ENCODE measurements around the gene NTN3.

The NTN3 gene

DNA sequence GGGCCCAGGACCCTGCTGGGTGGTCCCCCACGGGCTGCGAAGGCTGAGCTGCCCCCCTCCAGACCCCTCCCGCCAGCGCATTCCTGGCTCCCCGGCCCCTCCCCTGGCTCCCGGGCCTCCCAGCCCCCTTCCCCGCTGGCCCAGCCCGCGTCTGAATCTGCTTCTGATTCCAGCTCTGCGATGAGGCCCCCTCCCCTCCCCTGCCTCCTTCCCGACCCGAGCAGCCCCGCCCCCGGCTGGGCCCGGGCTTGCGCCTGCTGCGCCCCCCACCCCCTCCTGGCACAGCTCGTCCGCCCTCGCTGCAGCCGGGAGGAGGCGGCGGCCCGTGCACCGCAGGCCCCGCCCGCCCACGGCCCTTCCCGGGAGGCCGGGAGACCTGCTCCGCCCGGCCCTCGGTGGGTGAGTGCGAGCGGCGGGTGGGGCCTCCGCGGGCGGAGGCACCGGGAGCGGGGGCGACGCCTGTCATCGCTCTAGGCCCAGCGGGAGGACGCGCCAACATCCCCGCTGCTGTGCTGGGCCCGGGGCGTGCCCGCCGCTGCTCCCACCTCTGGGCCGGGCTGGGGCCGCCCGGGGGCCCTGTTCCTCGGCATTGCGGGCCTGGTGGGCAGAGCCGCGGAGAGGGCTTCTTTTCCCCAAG is at the start of gene NTN3:
Gene NTN3 (plus strand): TSS at position 282 of the 637 bp plus-strand sequence. CDS start 405 bp downstream, outside the sequence.
- H3K27me3 ChIP-seq (ENCODE audit: insufficient read depth, low read depth, severe bottlenecking) = no peaks in the 10 kb centered on the region
- peak within 1 kb of the TSS; percentile 54 for H3K4me3 ChIP-seq (ENCODE audit: low read depth, low read length)
- H3K9me3 ChIP-seq (ENCODE audit: severe bottlenecking) = no peaks in the 10 kb centered on the region
- DNase-seq = peak; percentile 94
- TF ChIP-seq, protein P1, sequence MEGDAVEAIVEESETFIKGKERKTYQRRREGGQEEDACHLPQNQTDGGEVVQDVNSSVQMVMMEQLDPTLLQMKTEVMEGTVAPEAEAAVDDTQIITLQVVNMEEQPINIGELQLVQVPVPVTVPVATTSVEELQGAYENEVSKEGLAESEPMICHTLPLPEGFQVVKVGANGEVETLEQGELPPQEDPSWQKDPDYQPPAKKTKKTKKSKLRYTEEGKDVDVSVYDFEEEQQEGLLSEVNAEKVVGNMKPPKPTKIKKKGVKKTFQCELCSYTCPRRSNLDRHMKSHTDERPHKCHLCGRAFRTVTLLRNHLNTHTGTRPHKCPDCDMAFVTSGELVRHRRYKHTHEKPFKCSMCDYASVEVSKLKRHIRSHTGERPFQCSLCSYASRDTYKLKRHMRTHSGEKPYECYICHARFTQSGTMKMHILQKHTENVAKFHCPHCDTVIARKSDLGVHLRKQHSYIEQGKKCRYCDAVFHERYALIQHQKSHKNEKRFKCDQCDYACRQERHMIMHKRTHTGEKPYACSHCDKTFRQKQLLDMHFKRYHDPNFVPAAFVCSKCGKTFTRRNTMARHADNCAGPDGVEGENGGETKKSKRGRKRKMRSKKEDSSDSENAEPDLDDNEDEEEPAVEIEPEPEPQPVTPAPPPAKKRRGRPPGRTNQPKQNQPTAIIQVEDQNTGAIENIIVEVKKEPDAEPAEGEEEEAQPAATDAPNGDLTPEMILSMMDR (IDR thresholded peaks at IDR 0.05; ENCODE audit: low read depth, low read length) = no peak
- peak within 1 kb of the TSS; percentile 100 for H3K27ac ChIP-seq
- H3K36me3 ChIP-seq = peaks cover 15% of the 10 kb centered on the region

DNA sequence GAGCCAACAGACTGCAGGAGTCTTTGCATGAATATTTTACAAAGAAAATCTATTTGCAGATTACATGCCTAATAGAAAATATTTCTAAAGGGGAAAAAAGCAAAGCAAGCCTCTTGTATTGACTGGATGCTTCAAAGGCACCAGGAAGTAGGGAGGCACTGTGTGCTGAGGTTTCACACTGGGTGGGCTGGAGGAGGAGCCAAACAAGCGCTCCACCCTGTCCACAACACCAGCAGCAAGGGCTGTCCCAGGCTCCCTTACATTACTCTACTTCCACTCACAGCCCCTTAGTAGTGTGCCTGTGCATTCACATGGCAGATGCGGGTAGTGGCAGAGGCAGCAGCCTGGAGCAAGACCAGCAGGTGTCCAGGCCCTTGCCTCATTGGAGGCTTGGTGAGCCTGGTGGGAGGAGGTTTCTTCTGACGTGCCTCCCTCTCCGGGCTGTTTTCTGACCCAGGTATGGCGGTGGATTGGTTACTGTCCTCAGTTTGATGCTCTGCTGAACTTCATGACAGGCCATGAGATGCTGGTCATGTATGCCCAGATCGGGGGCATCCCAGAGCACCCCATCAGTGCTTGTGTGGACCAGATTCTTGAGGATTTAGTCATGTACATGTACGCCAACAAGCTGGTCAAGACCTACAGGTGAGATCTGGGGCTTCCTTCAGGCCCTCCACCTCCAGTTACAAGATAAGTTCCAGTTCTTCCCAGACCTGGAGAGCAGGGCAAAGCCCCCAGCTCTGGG is 48.8 kb upstream of the NTN3 start:
- Histone ChIP-seq H3K27ac (peak overlapping the region; percentile 26; the same call in 1 of the 2 replicates), H3K27me3 (ENCODE audit: insufficient read depth, low read depth, severe bottlenecking) (no peaks in the 10 kb centered on the region), H3K36me3 (no peaks in the 10 kb centered on the region), H3K9me3 (ENCODE audit: severe bottlenecking) (no peaks in the 10 kb centered on the region), H3K4me3 (ENCODE audit: low read depth, low read length) (no peak overlapping the region)
- TF ChIP-seq, protein P1 (IDR thresholded peaks at IDR 0.05; ENCODE audit: low read depth, low read length) = no peak
- no peak for DNase-seq

DNA sequence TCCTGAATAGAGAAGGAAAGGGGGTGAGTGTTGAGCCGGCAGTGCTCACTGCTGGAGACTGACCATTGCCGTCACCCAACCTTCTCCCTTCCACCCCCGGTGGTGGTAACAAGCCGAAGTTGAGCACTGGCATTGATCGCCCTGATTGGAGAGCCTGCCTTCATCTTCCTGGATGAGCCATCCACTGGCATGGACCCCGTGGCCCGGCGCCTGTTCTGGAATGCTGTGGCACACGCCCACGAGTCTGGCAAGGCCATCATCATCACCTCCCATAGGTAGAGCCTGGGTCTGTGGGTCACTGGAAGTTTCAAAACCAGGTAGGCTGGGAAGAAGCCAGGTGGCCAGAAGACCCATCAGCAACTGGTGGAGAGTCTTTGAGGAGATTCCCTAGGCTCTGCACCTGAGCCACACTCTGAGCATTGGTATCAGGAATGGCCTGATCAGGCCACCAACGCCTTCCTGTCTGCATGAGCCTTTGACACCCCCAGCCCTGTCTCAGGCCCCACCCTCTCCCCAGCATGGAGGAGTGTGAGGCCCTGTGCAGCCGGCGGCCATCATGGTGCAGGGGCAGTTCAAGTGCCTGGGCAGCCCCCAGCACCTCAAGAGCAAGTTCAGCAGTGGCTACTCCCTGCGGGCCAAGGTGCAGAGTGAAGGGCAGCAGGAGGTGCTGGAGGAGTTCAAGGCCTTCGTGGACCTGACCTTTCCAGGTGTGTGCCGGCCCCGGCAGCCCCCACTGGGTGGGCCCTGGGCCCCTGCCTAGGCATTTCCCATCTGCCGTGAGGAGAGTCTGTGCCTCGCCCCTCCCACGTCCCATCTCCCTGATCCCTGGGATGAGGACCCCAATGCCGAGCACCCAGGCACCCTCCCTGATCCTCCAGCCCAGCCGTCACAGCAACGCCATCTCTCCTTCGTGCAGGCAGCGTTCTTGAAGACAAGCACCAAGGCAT is 46.8 kb upstream of the NTN3 start:
- no peak overlapping the region for H3K4me3 ChIP-seq (ENCODE audit: low read depth, low read length)

DNA sequence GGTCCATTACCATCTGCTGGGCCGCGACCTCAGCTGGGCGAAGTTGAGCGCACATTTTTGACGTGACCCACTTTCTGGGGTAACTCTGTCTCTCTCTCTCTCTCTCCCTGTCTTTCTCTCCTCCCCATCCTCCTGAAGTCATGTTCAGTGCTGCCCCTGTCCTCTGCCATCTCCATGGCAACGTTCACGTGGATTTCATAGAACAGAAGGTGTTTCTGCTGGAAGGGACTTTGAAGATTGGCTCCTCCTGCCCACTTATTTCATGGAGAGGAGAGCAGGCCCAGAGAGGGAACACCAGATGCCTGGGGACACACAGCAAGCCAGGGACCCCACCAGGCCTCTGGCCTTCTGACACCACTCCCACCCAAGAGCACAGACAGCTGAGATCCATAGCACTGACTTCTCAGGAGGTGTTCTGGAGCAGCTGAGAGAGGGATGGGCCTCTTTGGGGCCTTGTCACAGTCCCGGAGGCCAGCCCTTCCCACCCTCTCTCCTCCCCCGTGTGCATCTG is 46.0 kb upstream of the NTN3 start:
- TF ChIP-seq, protein P1 (IDR thresholded peaks at IDR 0.05; ENCODE audit: low read depth, low read length) = no peak
- H3K9me3 ChIP-seq (ENCODE audit: severe bottlenecking) = no peaks in the 10 kb centered on the region
- no peak overlapping the region for H3K27ac ChIP-seq
- no peaks in the 10 kb centered on the region for H3K27me3 ChIP-seq (ENCODE audit: insufficient read depth, low read depth, severe bottlenecking)
- no peak overlapping the region for H3K4me3 ChIP-seq (ENCODE audit: low read depth, low read length)
- DNase-seq = no peak
- no peaks in the 10 kb centered on the region for H3K36me3 ChIP-seq

More for the DNA sequence above, 46.8 kb upstream of the NTN3 start:
- TF ChIP-seq, protein P1 (IDR thresholded peaks at IDR 0.05; ENCODE audit: low read depth, low read length) = no peak
- no peak overlapping the region for H3K27ac ChIP-seq
- no peaks in the 10 kb centered on the region for H3K36me3 ChIP-seq
- H3K9me3 ChIP-seq (ENCODE audit: severe bottlenecking) = no peaks in the 10 kb centered on the region
- DNase-seq = no peak
- H3K27me3 ChIP-seq (ENCODE audit: insufficient read depth, low read depth, severe bottlenecking) = no peaks in the 10 kb centered on the region

DNA sequence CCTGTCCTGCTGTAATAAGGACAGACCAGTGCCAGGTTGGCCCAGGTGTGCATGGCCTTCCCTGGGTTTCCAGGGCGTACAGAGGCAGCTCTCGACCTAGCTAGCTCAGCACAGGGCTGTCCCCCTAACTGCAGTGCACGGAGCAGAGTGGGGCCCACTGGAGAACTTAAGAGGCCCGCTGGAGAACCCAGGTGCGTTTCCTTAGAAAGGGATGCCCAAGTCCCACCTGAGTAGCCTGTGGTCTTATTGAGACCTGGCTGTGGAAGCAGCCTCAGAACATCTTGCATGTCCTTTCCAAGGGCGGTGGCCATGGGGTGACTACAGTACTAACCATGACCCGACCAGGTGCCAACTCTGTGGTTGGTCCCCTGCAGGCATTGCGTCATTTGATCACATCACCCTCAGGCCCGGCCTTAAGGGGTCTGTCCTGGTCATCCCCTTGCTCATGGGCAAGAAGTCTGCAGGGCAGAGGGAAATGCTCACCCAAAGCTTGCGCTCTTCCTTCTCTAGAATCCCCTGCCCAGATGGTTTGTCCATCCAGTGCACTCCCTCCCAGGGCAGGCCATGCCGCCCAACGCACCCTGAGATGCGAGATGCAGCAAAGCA is 45.2 kb upstream of the NTN3 start:
- no peak for DNase-seq
- Histone ChIP-seq H3K4me3 (ENCODE audit: low read depth, low read length) (no peak overlapping the region), H3K9me3 (ENCODE audit: severe bottlenecking) (no peaks in the 10 kb centered on the region), H3K27ac (no peak overlapping the region), H3K27me3 (ENCODE audit: insufficient read depth, low read depth, severe bottlenecking) (no peaks in the 10 kb centered on the region), H3K36me3 (peaks cover 5% of the 10 kb centered on the region)
- TF ChIP-seq, protein P1 (IDR thresholded peaks at IDR 0.05; ENCODE audit: low read depth, low read length) = no peak

Measured in WERI-Rb-1 (cell line).